NCI-H2196 treated with DMSO at 0.1 percent for 48 hours (cell line): ENCODE data around the gene TIPARP.
"Not testable (repeated sequence)": the region's sequence is repeated elsewhere in the genome, so short reads cannot be mapped to it uniquely, and the experiment has no call there.

Source experiments
- DNase-seq: peaks from one replicate; lab custom pipeline; 2025; ENCODE audit not compliant: unreplicated experiment; lab: John Stamatoyannopoulos, UW

TIPARP gene

GRCh38 chr3:156646958-156647357, 27.4 kb upstream of the TIPARP start:
- DNase-seq = no peak

DNA sequence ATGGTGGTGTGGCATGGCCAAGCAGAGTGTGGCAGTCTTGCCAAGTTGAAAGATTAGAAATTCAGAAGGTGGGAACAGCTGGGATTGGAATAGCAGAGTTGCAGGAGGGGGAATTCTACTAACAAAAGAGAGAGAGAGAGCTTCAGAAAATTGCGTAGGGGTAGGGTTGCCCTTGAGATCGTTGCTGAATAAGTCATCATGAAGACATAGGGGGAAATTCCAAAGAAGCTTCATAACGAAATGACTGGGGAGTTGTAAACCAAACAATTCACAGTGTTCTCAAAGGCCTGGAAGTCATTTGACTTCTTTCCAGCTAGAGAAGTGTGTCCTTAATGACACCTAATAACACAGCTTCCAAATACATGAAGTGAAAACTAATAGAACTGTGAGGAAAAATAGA, 26.3 kb upstream of the TIPARP start:
- DNase-seq = no peak

DNA sequence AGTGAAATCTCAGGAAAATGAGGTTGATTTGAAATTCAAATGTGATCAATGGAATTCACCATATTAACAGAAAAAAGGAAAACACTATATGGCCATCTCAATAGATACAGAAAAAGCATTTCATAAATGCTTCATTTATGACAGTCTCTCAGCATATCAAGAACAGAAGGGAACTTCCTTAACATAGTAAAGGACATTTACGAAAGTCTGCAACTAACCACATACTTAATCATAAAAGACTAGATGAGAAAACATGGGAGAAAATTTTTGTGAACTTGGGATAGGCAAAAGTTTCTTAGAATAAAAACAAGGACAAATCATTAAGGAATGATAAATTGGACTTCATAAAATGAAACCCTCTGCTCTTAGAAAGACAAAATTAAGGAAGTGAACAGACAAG, 24.7 kb upstream of the TIPARP start:
- no peak for DNase-seq

GRCh38 chr3:156652661-156653060, 21.7 kb upstream of the TIPARP start:
- DNase-seq = not testable (repeated sequence)

DNA sequence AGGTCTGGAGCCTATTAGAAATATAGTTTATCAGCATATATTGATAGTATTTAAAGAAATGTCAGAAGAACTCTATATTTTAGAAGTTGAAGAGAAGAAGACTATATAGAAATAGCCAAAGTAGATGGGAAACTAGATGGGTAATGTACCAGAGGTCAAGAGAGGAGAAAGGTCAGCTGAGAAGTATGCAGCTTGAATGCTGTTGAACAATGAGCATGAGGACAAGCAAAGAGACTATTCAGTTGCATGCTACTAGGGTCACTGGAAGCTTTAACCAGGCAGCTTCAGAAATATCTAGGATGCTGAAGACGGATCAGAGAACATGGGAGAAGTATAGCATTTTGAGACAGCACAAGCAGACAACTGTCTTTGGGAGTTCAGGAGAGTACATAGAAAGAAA, 19.6 kb upstream of the TIPARP start:
- DNase-seq = no peak

DNA sequence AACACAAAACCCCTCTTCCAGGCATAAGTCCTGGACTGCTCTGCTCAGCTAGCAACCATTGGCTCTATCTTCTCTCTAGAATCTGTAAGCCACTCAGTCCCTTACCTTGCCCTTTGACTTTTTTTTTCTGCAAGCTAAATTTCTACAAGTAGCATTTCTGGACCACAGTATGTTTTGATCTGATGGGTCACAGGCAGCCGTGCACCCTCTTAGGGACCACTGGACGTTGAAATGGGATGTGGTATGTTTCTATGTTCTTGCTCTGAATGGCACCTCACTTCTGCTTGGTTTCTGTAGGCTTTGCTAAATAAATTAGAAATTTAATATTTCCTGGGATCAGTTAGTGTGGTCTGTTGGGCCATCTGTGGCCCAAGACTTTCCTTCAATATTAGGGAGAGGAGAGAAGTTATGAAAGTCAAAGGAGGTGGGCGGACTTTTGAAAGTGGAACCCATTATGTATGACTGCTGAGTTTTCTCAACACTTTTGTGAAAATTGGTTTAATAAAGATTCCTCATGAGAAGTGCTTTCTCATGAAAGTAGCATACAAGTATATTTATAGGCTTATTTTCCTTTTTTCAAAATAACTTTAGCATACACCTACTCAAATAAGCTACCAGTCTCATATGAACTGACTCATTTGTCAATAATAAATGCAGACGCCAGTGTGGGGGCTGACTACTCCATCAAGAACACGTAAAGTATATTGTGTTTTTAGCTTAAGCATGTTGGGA, 18.4 kb upstream of the TIPARP start:
- DNase-seq = no peak

- no peak for DNase-seq
Observed at GRCh38 chr3:156657440-156657839, 16.9 kb upstream of the TIPARP start.

DNA sequence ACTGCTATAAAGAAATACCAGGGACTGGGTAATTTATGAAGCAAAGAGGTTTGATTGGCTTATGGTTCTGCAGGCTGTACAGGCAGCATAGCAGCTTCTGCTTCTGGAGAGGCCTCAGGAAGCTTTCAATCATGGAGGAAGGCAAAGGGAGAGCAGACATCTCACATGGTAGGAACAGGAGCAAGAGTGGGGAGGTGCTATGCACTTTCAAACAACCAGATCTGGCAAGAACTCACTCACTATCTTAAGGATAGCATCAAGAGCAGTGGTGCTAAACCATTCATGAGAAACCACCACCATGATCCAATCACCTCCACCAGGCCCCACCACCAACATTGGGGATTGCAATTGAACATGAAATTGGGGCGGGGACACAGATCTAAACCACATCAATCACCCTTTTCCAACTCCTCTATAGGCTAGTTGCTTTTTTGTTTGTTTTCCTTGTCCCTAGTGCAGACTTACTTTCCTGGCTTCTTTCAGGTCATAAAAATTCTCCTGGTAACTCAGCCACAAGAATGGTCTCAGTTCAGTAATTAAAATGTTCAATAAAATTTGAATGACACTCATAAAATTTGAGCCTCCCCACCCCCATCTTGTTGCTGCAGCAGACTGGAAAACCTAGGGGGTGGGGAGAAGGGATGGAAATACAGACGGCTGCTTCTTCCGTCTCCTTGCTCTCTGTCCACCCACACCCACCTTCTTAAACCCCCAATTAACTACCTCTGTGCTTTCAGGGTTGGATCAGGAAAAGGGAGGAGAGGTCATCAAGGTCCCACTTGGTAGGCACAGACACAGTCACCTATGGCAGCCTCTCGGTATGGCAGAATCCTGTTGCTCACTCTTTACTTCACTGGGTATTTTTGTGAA, 16.3 kb upstream of the TIPARP start:
- no peak for DNase-seq

GRCh38 chr3:156658732-156659090, 15.7 kb upstream of the TIPARP start:
- no peak for DNase-seq

- DNase-seq = no peak
Observed at GRCh38 chr3:156659260-156659659, 15.1 kb upstream of the TIPARP start.

DNA sequence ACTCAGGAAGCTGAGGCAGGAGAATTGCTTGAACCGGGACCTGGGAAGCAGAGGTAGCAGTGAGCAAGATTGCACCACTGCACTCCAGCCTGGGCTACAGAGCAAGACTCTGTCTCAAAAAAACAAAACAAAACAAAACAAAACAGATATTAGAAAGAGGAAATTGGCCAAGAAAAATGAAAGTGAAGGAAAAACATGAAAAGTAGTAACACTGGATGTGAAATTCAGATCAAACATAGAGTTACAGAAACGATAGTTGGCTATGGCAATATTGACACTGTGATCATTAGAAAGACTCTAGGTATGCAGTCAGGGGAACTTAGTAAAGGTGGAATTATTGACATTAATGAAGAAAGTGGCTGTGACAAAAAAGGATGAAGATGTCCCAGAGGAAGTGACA, 13.2 kb upstream of the TIPARP start:
- no peak for DNase-seq

DNA sequence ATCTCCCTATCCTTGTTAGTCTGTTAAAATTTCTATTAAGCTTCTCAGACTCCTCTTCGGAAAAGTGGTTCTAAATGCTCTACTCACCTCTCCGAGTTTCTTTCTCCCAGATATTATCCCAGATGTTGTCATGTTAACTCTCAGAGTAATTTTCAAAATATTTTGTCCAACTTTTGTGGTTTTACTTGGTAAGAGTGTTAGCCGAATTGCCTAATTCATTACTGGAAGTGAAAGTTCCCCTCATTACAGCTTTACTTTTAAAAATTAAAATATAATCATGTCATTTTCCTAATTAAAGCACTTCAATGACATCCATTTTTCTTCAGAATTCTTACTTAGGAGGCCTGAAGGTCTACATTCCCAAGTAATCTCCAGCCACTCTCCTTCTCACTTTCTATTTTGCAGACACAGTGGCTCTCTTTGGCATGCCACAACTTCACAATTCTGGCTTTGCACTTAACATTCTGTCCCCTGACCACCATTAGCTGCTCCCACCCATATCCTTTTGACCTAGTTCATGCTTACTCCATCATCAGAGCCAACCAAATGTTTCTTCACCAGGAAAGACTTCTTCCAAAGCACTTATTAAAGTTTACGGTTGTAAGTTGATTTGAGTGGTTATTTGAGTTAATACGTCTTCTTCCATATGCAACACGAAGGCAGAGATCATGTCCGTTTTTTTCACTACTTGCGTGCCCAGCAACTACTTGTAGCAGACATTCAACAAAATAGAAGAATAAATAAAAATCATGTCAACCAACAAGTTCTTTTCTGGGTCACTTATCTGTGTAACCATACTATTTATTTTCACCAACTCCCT, 10.2 kb upstream of the TIPARP start:
- DNase-seq = no peak

GRCh38 chr3:156664831-156665178, 9.6 kb upstream of the TIPARP start:
- no peak for DNase-seq

GRCh38 chr3:156665291-156665690, 9.1 kb upstream of the TIPARP start:
- DNase-seq = no peak

DNA sequence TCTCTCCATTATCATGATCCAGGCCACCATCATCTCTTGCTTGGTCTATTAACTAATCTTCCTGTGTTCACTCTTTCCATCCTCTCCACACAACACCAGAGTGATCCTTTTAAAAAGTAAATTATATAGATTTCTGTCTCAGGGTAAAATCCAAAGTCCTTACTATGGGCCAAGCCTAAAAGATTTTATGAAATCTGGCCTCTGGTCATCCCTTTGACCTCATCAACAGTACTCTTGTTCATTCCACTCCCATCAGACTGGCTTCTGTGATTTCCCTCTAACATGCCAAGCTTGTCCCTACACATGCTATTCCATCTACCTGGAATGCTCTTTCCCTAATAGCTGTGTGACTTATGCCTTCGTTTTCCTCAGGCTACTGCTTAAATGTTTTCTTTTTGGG, 8.3 kb upstream of the TIPARP start:
- DNase-seq = no peak

DNA sequence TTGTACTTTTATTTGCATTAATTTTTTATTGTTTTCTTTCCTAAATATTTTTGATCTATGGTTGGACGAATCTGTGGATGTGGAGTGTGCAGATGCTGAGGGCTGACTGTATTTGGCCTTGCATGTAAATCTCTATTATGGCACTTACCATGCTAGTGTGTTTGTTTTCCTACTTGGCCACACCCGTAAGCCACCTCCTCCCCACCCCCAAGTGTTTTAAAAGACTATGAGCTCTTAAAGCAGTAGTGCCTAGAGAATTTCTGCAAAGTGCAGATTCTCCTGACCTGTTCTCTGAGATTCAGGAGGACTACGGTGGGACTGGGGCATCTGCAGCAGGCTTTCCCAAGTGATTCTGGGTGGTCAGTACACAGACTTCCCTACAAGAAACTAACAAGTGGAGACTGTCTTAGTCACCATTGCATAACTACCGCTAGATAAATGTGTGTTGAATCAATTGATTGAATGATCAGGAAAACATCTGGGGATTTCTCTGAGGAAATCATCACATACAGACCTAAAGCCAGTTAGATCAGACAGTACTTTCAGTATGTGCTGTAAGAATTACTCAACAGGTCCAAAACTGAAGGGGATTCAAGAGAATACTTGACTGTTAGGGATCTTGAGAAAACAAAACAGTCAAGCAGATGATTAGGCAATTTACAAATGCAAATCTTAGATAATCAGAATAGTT, 6.2 kb upstream of the TIPARP start:
- no peak for DNase-seq

- DNase-seq = no peak
Observed at GRCh38 chr3:156670077-156670476, 4.3 kb upstream of the TIPARP start.

DNA sequence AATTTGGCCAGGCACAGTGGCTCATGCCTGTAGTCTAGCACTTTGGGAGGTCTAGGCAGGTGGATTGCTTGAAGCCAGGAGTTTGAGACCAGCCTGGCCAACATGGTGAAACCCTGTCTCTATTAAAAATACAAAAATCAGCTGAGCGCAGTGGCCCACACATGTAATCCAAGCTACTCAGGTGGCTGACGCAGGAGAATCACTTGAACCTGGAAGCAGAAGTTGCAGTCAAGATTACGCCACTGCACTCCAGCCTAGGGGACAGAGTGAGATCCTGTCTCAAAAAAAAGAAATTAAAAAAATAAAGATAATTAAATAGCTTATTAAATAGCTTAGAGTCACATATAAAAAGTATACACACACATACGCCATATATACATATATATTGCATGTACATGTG, 3.7 kb upstream of the TIPARP start:
- no peak for DNase-seq

- DNase-seq = no peak
Observed at GRCh38 chr3:156673732-156674045, 701 bp upstream of the TIPARP start.

- peak; percentile 39 for DNase-seq
Observed at GRCh38 chr3:156674911-156675829, 780 bp downstream of the TIPARP start.
